Measurements from ENCODE around the gene DAGLA.

- TF ChIP-seq CTCF (IDR thresholded peaks at IDR 0.05) (no peak), POLR2A (IDR thresholded peaks at IDR 0.05) (no peak), EP300 (IDR thresholded peaks at IDR 0.05) (no peak), POLR2AphosphoS5 (IDR thresholded peaks at IDR 0.05) (no peak)
Observed at GRCh38 chr11:61730240-61730994, 50.2 kb downstream of the DAGLA start.
